ENCODE data around the gene C10orf62.
"Not testable (repeated sequence)": the region's sequence is repeated elsewhere in the genome, so short reads cannot be mapped to it uniquely, and the experiment has no call there.

The C10orf62 gene

GRCh38 chr10:97570146-97570788 is 19.3 kb upstream of the C10orf62 start:
- no peak for TF ChIP-seq POLR2AphosphoS5 (IDR thresholded peaks at IDR 0.05; ENCODE audit: low read depth, low read length)
- no peak for TF ChIP-seq POLR2A (IDR thresholded peaks at IDR 0.05; ENCODE audit: low read depth, low read length)
- no peak for TF ChIP-seq TAF1 (IDR thresholded peaks at IDR 0.05; ENCODE audit: borderline replicate concordance, low read depth, low read length)
- DNase-seq (ENCODE audit: insufficient read length) (no peak), FAIRE-seq (no peak)

DNA sequence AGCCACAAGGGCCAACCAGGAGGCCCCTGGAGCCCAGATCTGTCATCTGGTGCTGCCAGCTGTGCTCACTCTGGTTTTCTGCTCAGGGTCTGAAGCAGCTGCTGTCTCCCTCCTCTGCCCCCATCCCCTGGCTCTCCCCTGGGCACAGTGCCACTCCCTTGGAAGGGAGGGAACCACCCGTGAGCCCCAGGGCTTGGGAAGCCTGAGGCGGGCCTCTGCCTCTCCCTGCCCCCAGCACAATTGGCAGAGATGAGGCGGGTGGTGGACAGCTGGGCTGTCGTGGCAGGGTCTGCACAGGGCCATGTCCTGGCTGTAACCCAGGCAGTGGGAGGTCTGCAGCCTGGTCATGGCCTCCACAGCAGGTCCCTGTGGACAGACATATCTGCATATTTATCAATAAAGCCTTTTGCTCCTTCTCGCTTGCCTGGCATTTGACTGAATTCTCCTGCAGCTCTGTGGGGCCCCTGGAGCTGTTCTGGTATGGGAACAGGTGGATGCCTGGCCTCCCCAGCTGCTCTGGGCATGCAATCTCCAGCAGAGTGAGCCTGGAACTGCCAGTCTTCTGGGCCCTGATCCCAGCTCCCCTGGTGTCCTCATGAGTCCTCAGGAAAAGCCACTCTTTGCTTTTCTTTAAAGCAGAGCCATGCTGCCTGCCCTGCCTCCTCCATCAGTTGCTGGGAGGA is 18.6 kb upstream of the C10orf62 start:
- FAIRE-seq, result no peak
- no peak for DNase-seq (ENCODE audit: insufficient read length)
- TF ChIP-seq TAF1 (IDR thresholded peaks at IDR 0.05; ENCODE audit: borderline replicate concordance, low read depth, low read length) (no peak), POLR2A (IDR thresholded peaks at IDR 0.05; ENCODE audit: low read depth, low read length) (no peak), POLR2AphosphoS5 (IDR thresholded peaks at IDR 0.05; ENCODE audit: low read depth, low read length) (no peak)

DNA sequence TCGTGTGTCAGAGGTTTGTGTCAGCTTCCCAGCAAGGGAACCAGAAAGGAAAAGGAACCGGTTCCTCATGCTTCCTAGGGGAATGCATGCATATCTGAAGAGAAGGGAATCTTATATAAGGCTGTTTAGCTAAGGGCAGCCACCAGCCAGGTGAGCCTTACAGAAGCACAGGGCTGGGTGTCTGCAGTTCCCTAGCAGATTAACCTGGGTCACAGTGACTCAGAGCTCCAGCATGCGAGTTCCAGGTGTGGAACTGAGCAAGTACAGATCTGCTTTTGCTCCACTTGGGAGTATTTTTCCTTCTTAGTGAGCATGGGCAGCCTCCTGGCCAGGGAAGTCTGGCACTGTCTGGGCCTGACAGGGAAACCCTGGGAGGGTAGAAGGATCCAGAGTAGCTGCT is 17.9 kb upstream of the C10orf62 start:
- DNase-seq (ENCODE audit: insufficient read length), result no peak
- no peak for TF ChIP-seq TAF1 (IDR thresholded peaks at IDR 0.05; ENCODE audit: borderline replicate concordance, low read depth, low read length)
- no peak for TF ChIP-seq POLR2AphosphoS5 (IDR thresholded peaks at IDR 0.05; ENCODE audit: low read depth, low read length)
- no peak for TF ChIP-seq POLR2A (IDR thresholded peaks at IDR 0.05; ENCODE audit: low read depth, low read length)
- FAIRE-seq, result no peak

- FAIRE-seq (peak; percentile 94), DNase-seq (ENCODE audit: insufficient read length) (peak; percentile 77)
Measured at GRCh38 chr10:97572214-97572989, 17.1 kb upstream of the C10orf62 start, which contains the start of gene ANKRD2. ANKRD2 (plus strand) TSS chr10:97572779; CDS start chr10:97572789, 10 bp downstream.

GRCh38 chr10:97573021-97573420 is 16.5 kb upstream of the C10orf62 start:
- no peak for FAIRE-seq
- no peak for DNase-seq (ENCODE audit: insufficient read length)
- no peak for TF ChIP-seq POLR2A (IDR thresholded peaks at IDR 0.05; ENCODE audit: low read depth, low read length)
- no peak for TF ChIP-seq TAF1 (IDR thresholded peaks at IDR 0.05; ENCODE audit: borderline replicate concordance, low read depth, low read length)
- no peak for TF ChIP-seq POLR2AphosphoS5 (IDR thresholded peaks at IDR 0.05; ENCODE audit: low read depth, low read length)

More at GRCh38 chr10:97572214-97572989, 17.1 kb upstream of the C10orf62 start, which contains the start of gene ANKRD2:
- TF ChIP-seq TAF1 (IDR thresholded peaks at IDR 0.05; ENCODE audit: borderline replicate concordance, low read depth, low read length) (no peak), POLR2AphosphoS5 (IDR thresholded peaks at IDR 0.05; ENCODE audit: low read depth, low read length) (no peak), POLR2A (IDR thresholded peaks at IDR 0.05; ENCODE audit: low read depth, low read length) (no peak)

DNA sequence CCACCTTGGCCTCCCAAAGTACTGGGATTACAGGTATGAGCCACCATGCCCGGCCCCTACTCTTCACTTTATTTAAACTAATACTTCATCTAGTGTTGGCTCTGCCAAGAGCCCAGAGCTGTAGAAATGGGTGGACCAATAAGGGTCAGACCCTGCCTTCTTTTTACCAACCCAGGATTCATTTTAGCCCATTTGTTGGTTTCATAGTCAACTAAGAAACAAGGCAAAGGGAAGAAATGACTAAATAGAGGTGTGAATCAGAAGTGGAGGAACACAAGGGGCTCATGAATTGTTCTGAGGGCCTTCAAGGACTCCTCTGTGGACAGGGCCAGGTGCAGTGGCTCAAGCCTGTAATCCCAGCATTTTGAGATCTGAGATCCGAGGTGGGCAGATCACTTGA is 15.8 kb upstream of the C10orf62 start:
- TF ChIP-seq POLR2AphosphoS5 (IDR thresholded peaks at IDR 0.05; ENCODE audit: low read depth, low read length), result no peak
- no peak for TF ChIP-seq TAF1 (IDR thresholded peaks at IDR 0.05; ENCODE audit: borderline replicate concordance, low read depth, low read length)
- DNase-seq (ENCODE audit: insufficient read length) (no peak), FAIRE-seq (no peak)

DNA sequence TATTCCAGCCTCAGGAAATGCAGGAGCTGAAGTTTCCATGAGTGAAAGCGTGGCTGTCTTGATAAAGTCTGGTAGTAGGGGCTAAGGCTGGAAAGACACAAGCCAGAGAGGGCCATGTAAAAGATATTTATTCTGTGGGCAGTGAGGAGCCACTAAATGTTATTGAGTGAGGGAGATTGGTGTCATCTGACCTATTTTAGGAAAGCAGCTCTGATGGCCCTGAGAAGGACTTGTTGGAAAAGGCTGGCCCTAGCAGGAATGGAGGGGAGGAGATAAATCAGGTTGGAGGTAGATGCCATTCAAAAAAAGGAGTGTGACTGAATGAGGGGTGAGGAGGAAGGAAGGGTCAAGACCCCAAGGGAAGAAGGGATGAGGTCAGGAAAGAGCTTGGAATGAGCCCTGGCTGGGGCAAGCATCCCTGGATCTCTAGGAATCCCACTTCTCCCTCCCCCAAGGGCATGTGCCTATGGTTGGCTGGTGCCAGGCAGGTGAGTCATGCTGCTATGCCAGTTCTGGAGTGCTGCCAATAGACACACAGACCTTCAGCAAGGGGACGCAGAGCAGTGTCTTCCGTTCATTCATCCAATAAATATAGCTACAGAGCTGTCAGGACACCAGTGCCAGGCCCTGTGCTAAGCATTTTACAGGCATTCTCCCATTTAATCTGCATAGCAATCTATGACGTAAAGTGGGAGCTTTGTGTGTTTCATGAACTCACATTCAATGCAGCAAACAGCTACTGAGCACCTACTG is 15.0 kb upstream of the C10orf62 start:
- TF ChIP-seq POLR2AphosphoS5 (IDR thresholded peaks at IDR 0.05; ENCODE audit: low read depth, low read length) (no peak), TAF1 (IDR thresholded peaks at IDR 0.05; ENCODE audit: borderline replicate concordance, low read depth, low read length) (no peak), POLR2A (IDR thresholded peaks at IDR 0.05; ENCODE audit: low read depth, low read length) (no peak)
- FAIRE-seq (no peak), DNase-seq (ENCODE audit: insufficient read length) (no peak)

GRCh38 chr10:97575127-97575668 is 14.3 kb upstream of the C10orf62 start:
- FAIRE-seq, result no peak
- DNase-seq (ENCODE audit: insufficient read length), result no peak
- TF ChIP-seq POLR2A (IDR thresholded peaks at IDR 0.05; ENCODE audit: low read depth, low read length) (no peak), TAF1 (IDR thresholded peaks at IDR 0.05; ENCODE audit: borderline replicate concordance, low read depth, low read length) (no peak), POLR2AphosphoS5 (IDR thresholded peaks at IDR 0.05; ENCODE audit: low read depth, low read length) (no peak)

DNA sequence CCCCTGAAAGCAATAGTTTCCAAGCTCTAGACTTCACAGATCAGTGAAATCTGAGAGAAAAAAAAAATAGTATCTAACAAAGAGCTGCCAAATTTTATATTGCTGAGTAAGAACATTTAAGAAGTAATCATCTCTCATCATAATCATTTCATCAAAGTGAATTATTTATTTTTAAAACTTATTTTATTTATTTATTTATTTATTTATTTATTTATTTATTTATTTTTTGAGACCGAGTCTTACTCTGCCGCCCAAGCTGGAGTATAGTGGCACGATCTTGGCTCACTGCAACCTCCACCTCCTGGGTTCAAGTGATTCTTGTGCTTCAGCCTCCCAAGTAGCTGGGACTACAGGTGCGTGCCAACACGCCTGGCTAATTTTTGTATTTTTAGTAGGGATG is 13.0 kb upstream of the C10orf62 start:
- DNase-seq (ENCODE audit: insufficient read length); FAIRE-seq: not testable (repeated sequence)

- FAIRE-seq, result no peak
- TF ChIP-seq POLR2AphosphoS5 (IDR thresholded peaks at IDR 0.05; ENCODE audit: low read depth, low read length) (no peak), TAF1 (IDR thresholded peaks at IDR 0.05; ENCODE audit: borderline replicate concordance, low read depth, low read length) (no peak), POLR2A (IDR thresholded peaks at IDR 0.05; ENCODE audit: low read depth, low read length) (no peak)
Measured at GRCh38 chr10:97577701-97578100, 11.8 kb upstream of the C10orf62 start.

More at GRCh38 chr10:97577701-97578100, 11.8 kb upstream of the C10orf62 start:
- no peak for DNase-seq (ENCODE audit: insufficient read length)
